Measurements from ENCODE around the gene NECAB2. TPM values are rescaled to one million over a fixed set of nuclear protein-coding genes. Genes with fewer than 3 reads are reported as not detected.
"Not testable (repeated sequence)": the region's sequence is repeated elsewhere in the genome, so short reads cannot be mapped to it uniquely, and the experiment has no call there.

Gene NECAB2
- total RNA-seq, 4 donors from 2014 or later: not detected

DNA sequence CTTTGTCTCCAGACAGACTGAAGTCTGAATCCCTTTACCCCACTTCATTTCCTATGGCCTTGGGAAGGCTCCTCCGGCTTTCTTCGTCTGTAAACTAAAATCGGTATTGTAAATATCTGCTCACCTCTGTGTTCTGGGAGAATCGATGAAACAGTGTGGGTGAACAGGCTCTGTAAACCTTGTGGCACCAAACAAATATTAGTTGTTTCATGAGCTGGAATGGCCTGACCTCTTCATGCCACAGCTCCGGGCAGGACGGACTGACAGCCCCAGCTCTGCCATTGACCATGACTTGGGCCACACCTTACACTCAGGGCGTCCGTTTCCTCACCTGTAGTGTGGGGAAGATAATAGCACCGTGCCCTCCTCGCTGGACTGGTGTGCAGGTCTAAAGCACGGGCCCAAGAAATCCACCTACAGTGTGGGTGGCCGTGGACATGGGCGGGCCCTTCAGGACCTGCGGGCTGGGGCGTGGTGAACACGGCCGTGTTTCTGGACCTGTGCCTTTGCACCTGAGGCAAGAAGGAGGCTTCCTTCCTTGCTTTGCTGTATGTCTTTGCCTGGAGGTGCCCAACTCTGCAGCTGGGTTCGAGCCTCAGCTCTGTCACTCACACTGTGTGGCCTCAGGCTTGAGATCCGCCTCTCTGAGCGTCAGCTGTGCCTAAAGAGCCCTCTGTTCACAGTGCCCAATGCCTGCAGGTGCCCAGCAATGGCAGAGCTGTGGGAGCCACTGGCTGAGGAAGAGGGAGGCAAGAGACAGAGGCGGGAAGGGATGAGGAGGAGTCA lies 21.1 kb upstream of the NECAB2 start:
- intact Hi-C loops (cut with DNase I; ENCODE audit: low total_unique reads): no loop called here
- DNase-seq (no peak), ATAC-seq (no peak)
- Histone ChIP-seq H3K27me3 (no peaks in the 10 kb centered on the region), H3K9me3 (no peaks in the 10 kb centered on the region), H3K36me3 (no peaks in the 10 kb centered on the region), H3K27ac (no peak overlapping the region), H3K4me1 (peaks cover 0 to under 1% of the 10 kb centered on the region in 2 donors), H3K4me3 (no peak overlapping the region)
- in situ Hi-C loops (cut with MboI; ENCODE audit: low sequenced_read_pairs in 4 of 4): no loop called here
- TF ChIP-seq, protein P1, sequence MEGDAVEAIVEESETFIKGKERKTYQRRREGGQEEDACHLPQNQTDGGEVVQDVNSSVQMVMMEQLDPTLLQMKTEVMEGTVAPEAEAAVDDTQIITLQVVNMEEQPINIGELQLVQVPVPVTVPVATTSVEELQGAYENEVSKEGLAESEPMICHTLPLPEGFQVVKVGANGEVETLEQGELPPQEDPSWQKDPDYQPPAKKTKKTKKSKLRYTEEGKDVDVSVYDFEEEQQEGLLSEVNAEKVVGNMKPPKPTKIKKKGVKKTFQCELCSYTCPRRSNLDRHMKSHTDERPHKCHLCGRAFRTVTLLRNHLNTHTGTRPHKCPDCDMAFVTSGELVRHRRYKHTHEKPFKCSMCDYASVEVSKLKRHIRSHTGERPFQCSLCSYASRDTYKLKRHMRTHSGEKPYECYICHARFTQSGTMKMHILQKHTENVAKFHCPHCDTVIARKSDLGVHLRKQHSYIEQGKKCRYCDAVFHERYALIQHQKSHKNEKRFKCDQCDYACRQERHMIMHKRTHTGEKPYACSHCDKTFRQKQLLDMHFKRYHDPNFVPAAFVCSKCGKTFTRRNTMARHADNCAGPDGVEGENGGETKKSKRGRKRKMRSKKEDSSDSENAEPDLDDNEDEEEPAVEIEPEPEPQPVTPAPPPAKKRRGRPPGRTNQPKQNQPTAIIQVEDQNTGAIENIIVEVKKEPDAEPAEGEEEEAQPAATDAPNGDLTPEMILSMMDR (IDR thresholded peaks at IDR 0.05 in 4 of 5, conservative IDR thresholded peaks at IDR 0.05 in 1 of 5): no peak
- no peak for TF ChIP-seq POLR2A (IDR thresholded peaks at IDR 0.05)

DNA sequence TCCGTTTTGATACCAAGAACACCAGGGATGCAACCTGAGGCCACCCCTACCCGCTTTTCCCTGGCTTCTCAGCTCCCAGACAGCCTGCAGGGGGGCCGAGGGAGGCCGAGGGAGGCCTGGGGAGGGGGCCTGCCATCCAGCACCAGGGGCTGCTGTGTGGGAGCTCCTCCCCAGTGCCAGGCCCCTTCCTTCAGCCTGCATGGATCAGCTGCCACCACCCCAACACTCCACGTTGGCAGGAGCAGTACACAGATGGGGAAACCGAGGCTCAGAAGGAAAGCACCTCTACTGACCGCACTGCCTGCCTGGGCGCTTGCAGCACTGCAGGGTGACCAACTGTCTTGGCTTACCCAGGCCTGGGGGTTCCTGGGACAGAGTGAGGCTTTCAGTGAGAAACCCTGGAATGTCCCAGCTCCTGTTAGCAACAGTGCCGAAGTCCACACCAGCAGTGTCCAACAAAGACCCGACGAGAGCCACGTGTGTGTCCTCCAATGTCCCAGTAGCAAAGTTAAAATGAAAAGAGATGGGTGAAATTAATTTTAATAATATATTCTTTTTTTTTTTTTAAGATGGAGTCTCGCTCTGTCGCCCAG lies 20.3 kb upstream of the NECAB2 start:
- Histone ChIP-seq H3K27me3 (no peaks in the 10 kb centered on the region), H3K4me3 (no peak overlapping the region), H3K4me1 (peaks cover 7 to 8% of the 10 kb centered on the region in 2 donors), H3K36me3 (no peaks in the 10 kb centered on the region), H3K27ac (no peak overlapping the region), H3K9me3 (no peaks in the 10 kb centered on the region)
- intact Hi-C loops (cut with DNase I; ENCODE audit: low total_unique reads): no loop called here
- in situ Hi-C loops (cut with MboI; ENCODE audit: low sequenced_read_pairs in 4 of 4): no loop called here
- TF ChIP-seq POLR2A (IDR thresholded peaks at IDR 0.05): no peak
- TF ChIP-seq, protein P1 (IDR thresholded peaks at IDR 0.05 in 4 of 5, conservative IDR thresholded peaks at IDR 0.05 in 1 of 5): no peak
- DNase-seq (no peak), ATAC-seq (no peak)

DNA sequence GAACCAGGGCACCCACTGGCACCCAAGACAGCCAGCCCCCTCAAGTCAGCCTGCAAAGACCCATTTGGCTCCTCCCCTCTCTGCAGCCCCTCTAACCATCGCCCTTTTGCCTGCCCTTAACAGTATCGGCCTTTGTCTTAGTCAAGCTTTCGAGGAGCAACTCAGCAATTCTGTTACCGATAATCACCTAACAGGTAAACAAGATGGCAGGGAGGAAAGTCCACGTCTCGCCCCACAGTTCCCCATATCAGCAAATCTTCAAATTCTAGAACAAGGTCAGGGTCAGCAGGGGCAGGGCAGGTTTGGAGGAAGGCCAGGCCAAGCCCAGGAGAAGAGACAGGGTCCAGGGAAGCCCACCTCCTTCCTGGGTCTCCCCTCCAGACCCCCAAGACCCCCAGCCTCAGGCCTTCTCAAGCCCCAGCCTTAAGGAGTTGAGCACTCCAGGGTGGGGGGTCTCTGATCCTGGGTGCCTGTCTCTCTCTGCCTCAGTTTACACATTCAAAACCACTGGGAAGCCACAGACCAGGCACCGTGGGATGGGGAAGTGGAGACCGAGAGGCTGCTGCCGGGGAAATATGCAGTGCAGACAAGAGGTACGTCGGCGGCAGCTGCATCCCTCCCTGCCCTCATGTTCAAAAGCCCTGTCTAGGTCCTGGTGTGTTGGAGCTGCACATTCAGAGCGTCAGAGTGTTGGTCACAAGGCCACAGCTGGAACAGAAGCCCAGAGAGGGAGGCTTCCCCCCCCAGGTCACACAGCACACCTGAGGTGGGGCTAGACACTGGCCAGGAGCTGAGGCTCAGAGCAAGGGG lies 18.9 kb upstream of the NECAB2 start:
- no peak overlapping the region for H3K4me3 ChIP-seq
- TF ChIP-seq, protein P1 (IDR thresholded peaks at IDR 0.05 in 4 of 5, conservative IDR thresholded peaks at IDR 0.05 in 1 of 5): no peak
- no peak for TF ChIP-seq POLR2A (IDR thresholded peaks at IDR 0.05)
- no peaks in the 10 kb centered on the region for H3K9me3 ChIP-seq
- no peaks in the 10 kb centered on the region for H3K27me3 ChIP-seq
- ATAC-seq (no peak), DNase-seq (no peak)
- no peak overlapping the region for H3K27ac ChIP-seq
- H3K4me1 ChIP-seq: peaks cover 11 to 13% of the 10 kb centered on the region in 2 donors
- intact Hi-C loops (cut with DNase I; ENCODE audit: low total_unique reads) (no loop called here), in situ Hi-C loops (cut with MboI; ENCODE audit: low sequenced_read_pairs in 4 of 4) (no loop called here)
- H3K36me3 ChIP-seq: no peaks in the 10 kb centered on the region

DNA sequence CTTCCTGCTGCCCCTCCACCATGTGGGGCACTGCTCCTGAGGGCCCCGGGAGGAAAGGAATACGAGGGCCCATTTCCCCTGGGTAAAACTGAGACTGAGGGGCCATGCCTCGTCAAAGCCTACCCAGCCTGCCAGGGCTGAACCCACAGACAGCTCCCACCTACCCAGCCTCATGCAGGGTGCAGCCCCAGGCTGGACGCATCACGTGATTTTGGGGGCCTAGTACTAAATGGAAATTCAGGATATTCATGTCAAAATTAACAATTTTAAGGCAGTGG lies 18.4 kb upstream of the NECAB2 start:
- DNase-seq (no peak), ATAC-seq (no peak)
- Histone ChIP-seq H3K27ac (no peak overlapping the region), H3K9me3 (no peaks in the 10 kb centered on the region), H3K27me3 (no peaks in the 10 kb centered on the region), H3K36me3 (no peaks in the 10 kb centered on the region), H3K4me1 (peaks cover 16 to 19% of the 10 kb centered on the region in 2 donors), H3K4me3 (no peak overlapping the region)
- intact Hi-C loops (cut with DNase I; ENCODE audit: low total_unique reads): loop anchor here (5.0 kb wide), 1 partner anchor 553 kb away; the partner anchor contains the start of gene MEAK7
- in situ Hi-C loops (cut with MboI; ENCODE audit: low sequenced_read_pairs in 4 of 4): loop anchor here (10.0 to 25.0 kb wide), 7 partner anchors 113 to 538 kb away; partner anchors contain the start of genes TAF1C (in 2 of the 4), ADAD2 (in 1 of the 4) and HSBP1 (in 1 of the 4)
- TF ChIP-seq, protein P1 (IDR thresholded peaks at IDR 0.05 in 4 of 5, conservative IDR thresholded peaks at IDR 0.05 in 1 of 5): no peak
- TF ChIP-seq POLR2A (IDR thresholded peaks at IDR 0.05): no peak

DNA sequence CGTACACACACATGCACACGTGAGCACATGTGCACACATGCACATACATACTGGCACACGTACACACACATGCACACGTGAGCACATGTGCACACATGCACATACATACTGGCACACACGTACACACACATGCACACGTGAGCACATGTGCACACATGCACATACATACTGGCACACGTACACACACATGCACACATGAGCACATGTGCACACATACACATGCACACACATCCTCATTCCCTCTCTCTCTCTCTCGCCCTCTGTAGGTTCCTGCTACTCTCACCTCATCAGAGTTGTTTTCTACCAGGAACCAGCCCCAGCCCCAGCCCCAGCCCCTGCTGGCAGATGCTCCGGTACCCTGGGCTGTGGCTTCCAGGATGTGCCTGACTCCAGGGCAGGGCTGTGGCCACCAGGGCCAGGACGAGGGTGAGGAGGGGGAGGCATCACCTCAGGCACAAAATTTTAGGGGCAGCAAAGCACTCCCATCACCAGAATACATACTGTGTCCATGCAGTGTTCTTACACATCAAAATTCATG lies 17.1 kb upstream of the NECAB2 start:
- not testable (repeated sequence) for H3K9me3 ChIP-seq, H3K4me3 ChIP-seq, DNase-seq, H3K36me3 ChIP-seq, ATAC-seq, H3K27me3 ChIP-seq
- in situ Hi-C loops (cut with MboI; ENCODE audit: low sequenced_read_pairs in 4 of 4): loop anchor here (10.0 to 25.0 kb wide), 7 partner anchors 111 to 536 kb away; partner anchors contain the start of genes TAF1C (in 2 of the 4), ADAD2 (in 1 of the 4) and HSBP1 (in 1 of the 4)
- peak overlapping the region in 2 of 4 donors; percentile 14 to 48 for H3K27ac ChIP-seq
- H3K4me1 ChIP-seq: peaks cover 25 to 31% of the 10 kb centered on the region in 2 donors
- intact Hi-C loops (cut with DNase I; ENCODE audit: low total_unique reads): loop anchor here (5.0 kb wide), 1 partner anchor 551 kb away; the partner anchor contains the start of gene MEAK7
